H9 (cell line): Measurements from ENCODE around the gene CEP41. TPM values are rescaled to one million over a fixed set of nuclear protein-coding genes. Genes with fewer than 3 reads are reported as not detected.

ENCODE experiments used
- DNase-seq: peaks from one replicate; pipeline ENCODE4 v3.0.0-alpha.2; 2017
- H2AFZ ChIP-seq: one replicate; pipeline ENCODE4 v1.6.1; 2013; ENCODE audit warnings: mild to moderate bottlenecking, low read length, control low read depth, moderate library complexity
- H2AK5ac ChIP-seq: 2 replicates; pipeline ENCODE4 v1.6.1; 2013; ENCODE audit warnings: low read length, control low read depth, mixed read lengths; ENCODE audit not compliant: insufficient read length
- H2BK120ac ChIP-seq: one replicate; pipeline ENCODE4 v1.6.1; 2013; ENCODE audit warnings: low read depth, mild to moderate bottlenecking, low read length, control low read depth, inconsistent platforms; ENCODE audit not compliant: poor library complexity, severe bottlenecking
- H2BK12ac ChIP-seq: 2 replicates; pipeline ENCODE4 v1.6.1; 2013; ENCODE audit warnings: low read length, control low read depth, mixed read lengths, low read depth; ENCODE audit not compliant: insufficient read length
- H2BK15ac ChIP-seq: 2 replicates; pipeline ENCODE4 v1.6.1; 2013; ENCODE audit warnings: low read depth, low read length, control low read depth
- H2BK20ac ChIP-seq: one replicate; pipeline ENCODE4 v1.6.1; 2013; ENCODE audit warnings: low read depth, mild to moderate bottlenecking, low read length, control low read depth, inconsistent platforms; ENCODE audit not compliant: poor library complexity, severe bottlenecking
- H2BK5ac ChIP-seq: 2 replicates; pipeline ENCODE4 v1.6.1; 2013; ENCODE audit warnings: low read length, control low read depth, mixed read lengths; ENCODE audit not compliant: insufficient read length
- H3K14ac ChIP-seq: 2 replicates; pipeline ENCODE4 v1.6.1; 2013; ENCODE audit warnings: low read length, control low read depth; ENCODE audit not compliant: insufficient read depth
- H3K18ac ChIP-seq: 2 replicates; pipeline ENCODE4 v1.6.1; 2013; ENCODE audit warnings: low read depth, mild to moderate bottlenecking, mixed read lengths, low read length, control low read depth; ENCODE audit not compliant: insufficient read length
- H3K23ac ChIP-seq: 2 replicates; pipeline ENCODE4 v1.6.1; 2013; ENCODE audit warnings: low read length, control low read depth, mixed read lengths, low read depth; ENCODE audit not compliant: insufficient read length
- H3K23me2 ChIP-seq: 2 replicates; pipeline ENCODE4 v1.6.1; 2013; ENCODE audit warnings: low read depth, mild to moderate bottlenecking, mixed read lengths, low read length, control low read depth; ENCODE audit not compliant: insufficient read length, poor library complexity, severe bottlenecking
- H3K27ac ChIP-seq: 2 replicates; pipeline ENCODE4 v1.5.1; 2013; ENCODE audit warnings: low read length, control low read depth, mixed read lengths, low read depth; ENCODE audit not compliant: insufficient read length
- H3K27me3 ChIP-seq: 2 replicates; pipeline ENCODE4 v1.6.1; 2013; ENCODE audit warnings: low read length, control low read depth, inconsistent platforms; ENCODE audit not compliant: insufficient read depth
- H3K4ac ChIP-seq: 2 replicates; pipeline ENCODE4 v1.6.1; 2013; ENCODE audit warnings: low read depth, mild to moderate bottlenecking, control low read depth, inconsistent platforms, low read length, moderate library complexity
- H3K4me1 ChIP-seq: 2 replicates; pipeline ENCODE4 v1.6.1; 2013; ENCODE audit warnings: low read length, control low read depth, inconsistent platforms; ENCODE audit not compliant: insufficient read depth
- H3K4me2 ChIP-seq: 2 replicates; pipeline ENCODE4 v1.6.1; 2013; ENCODE audit warnings: low read length, control low read depth, mixed read lengths; ENCODE audit not compliant: insufficient read length, insufficient read depth
- H3K56ac ChIP-seq: 2 replicates; pipeline ENCODE4 v1.6.1; 2013; ENCODE audit warnings: low read depth, mild to moderate bottlenecking, mixed read lengths, low read length, control low read depth; ENCODE audit not compliant: insufficient read length
- H3K79me1 ChIP-seq: 2 replicates; pipeline ENCODE4 v1.6.1; 2013; ENCODE audit warnings: low read depth, mild to moderate bottlenecking, moderate library complexity, low read length, control low read depth, inconsistent platforms; ENCODE audit not compliant: insufficient read depth, poor library complexity, severe bottlenecking
- H3K79me2 ChIP-seq: 2 replicates; pipeline ENCODE4 v1.6.1; 2013; ENCODE audit warnings: low read length, control low read depth, inconsistent platforms; ENCODE audit not compliant: insufficient read depth
- H3K9ac ChIP-seq: 2 replicates; pipeline ENCODE4 v1.6.1; 2013; ENCODE audit warnings: low read length, control low read depth, mixed read lengths; ENCODE audit not compliant: insufficient read length; ENCODE audit errors: extremely low read depth
- H3K9me3 ChIP-seq: one replicate; pipeline ENCODE4 v1.6.1; 2013; ENCODE audit warnings: low read depth, low read length, inconsistent platforms; ENCODE audit not compliant: control insufficient read depth
- H3T11ph ChIP-seq: one replicate; pipeline ENCODE4 v1.6.1; 2013; ENCODE audit warnings: mild to moderate bottlenecking, low read length, control low read depth, inconsistent platforms
- H4K20me1 ChIP-seq: one replicate; pipeline ENCODE4 v1.6.1; 2013; ENCODE audit not compliant: control insufficient read depth, insufficient read length, insufficient read depth
- H4K5ac ChIP-seq: 2 replicates; pipeline ENCODE4 v1.6.1; 2013; ENCODE audit warnings: low read depth, mild to moderate bottlenecking, mixed read lengths, low read length, control low read depth; ENCODE audit not compliant: insufficient read length
- H4K8ac ChIP-seq: replicated peaks from 2 replicates; pipeline ENCODE4 v1.6.1; 2013; ENCODE audit warnings: low read length, control low read depth, mixed read lengths, low read depth; ENCODE audit not compliant: insufficient read length
- H4K91ac ChIP-seq: 2 replicates; pipeline ENCODE4 v1.6.1; 2013; ENCODE audit warnings: low read depth, mild to moderate bottlenecking, moderate library complexity, mixed read lengths, low read length, control low read depth; ENCODE audit not compliant: insufficient read length
- H3K27ac Mint-ChIP-seq, 3 experiments: 2 replicates in 2 of 3; 3 replicates in 1 of 3; pipeline ENCODE4 v1.8.0; 2020 to 2021; ENCODE audit warnings: mixed read lengths in 3 of 3, mild to moderate bottlenecking in 1 of 3, moderate library complexity in 1 of 3
- H3K27me3 Mint-ChIP-seq: 2 replicates; pipeline ENCODE4 v1.8.0; 2021; ENCODE audit warnings: low read depth, mild to moderate bottlenecking, moderate library complexity, mixed read lengths
- H3K36me3 Mint-ChIP-seq, 3 experiments: 2 replicates in 2 of 3; 3 replicates in 1 of 3; pipeline ENCODE4 v1.8.0; 2020 to 2021; ENCODE audit warnings: low read depth in 3 of 3, mixed read lengths in 3 of 3; ENCODE audit not compliant: insufficient read depth in 1 of 3
- H3K4me1 Mint-ChIP-seq, 2 experiments: 2 replicates each; pipeline ENCODE4 v1.8.0; 2020; ENCODE audit warnings: mixed read lengths in 2 of 2
- H3K4me3 Mint-ChIP-seq, 2 experiments: 2 replicates in 1 of 2; 3 replicates in 1 of 2; pipeline ENCODE4 v1.8.0; 2020 to 2021; ENCODE audit warnings: mild to moderate bottlenecking in 2 of 2, mixed read lengths in 2 of 2, moderate library complexity in 1 of 2
- H3K9me3 Mint-ChIP-seq, 2 experiments: 2 replicates in 1 of 2; 3 replicates in 1 of 2; pipeline ENCODE4 v1.8.0; 2020; ENCODE audit warnings: mild to moderate bottlenecking in 2 of 2, mixed read lengths in 2 of 2, moderate library complexity in 1 of 2
- CTCF ChIP-seq: fragments of 200-600 bp; sonication (generic); conservative IDR thresholded peaks from 3 replicates; pipeline ENCODE4 v1.8.0; 2021; ENCODE audit warnings: antibody characterized with exemption, mild to moderate bottlenecking
- WGBS: extraction: QIAGEN DNeasy Blood & Tissue Kit; methylation state at CpG from one replicate; pipeline ENCODE4 v1.1.7; 2013; ENCODE audit warnings: missing lambda C conversion rate, low lambda C conversion rate, mixed read lengths; ENCODE audit not compliant: insufficient read length; ENCODE audit errors: extremely low coverage; 5-methylcytosine and 5-hydroxymethylcytosine counted together
- total RNA-seq: library from RNA; stranded (reverse); gene quantifications from 2 replicates; pipeline ENCODE4 v1.2.1, GENCODE V29; 2021

Gene CEP41
- total RNA-seq, 1 experiment from 2014 or later, result 9.7 TPM

DNA sequence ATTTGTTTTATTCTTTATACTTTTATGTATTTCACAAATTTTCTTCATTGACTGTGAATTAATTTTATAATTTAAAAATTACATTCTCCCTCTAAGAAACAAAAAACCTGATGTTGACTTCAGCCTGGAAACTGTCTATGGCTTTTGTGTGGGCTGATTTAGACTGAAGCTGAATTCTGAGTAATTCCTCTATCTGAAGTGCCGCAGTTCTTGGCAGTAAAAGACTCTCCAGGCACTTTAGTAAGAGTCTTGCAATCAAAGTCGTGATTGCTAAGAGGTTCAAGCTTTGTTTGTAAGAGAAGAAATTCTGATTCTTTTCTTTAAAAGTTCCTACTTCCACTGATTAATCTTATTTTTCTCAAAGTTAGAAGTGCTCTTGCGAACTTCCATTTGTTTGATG, 3.4 kb upstream of the CEP41 start:
- no CpG with 5 or more reads among the region's 3 CpGs for WGBS

More for the DNA sequence above, 3.4 kb upstream of the CEP41 start:
- Histone ChIP-seq H3K4ac (no peak overlapping the region), H4K20me1 (no peaks in the 10 kb centered on the region), H2BK15ac (no peak overlapping the region), H3K27ac (no peak overlapping the region), H3K27me3 (no peaks in the 10 kb centered on the region), H4K5ac (no peak overlapping the region), H2BK12ac (no peak overlapping the region), H3K4me2 (no peak overlapping the region), H2BK20ac (no peak overlapping the region), H4K8ac (no peak overlapping the region), H3T11ph (no peak overlapping the region), H2BK5ac (no peak overlapping the region), H3K23ac (no peak overlapping the region), H3K14ac (no peak overlapping the region), H3K23me2 (peaks cover 5% of the 10 kb centered on the region), H3K9me3 (no peaks in the 10 kb centered on the region), H3K4me1 (peaks cover 4% of the 10 kb centered on the region), H2BK120ac (no peak overlapping the region), H3K79me2 (no peaks in the 10 kb centered on the region), H3K9ac (no peak overlapping the region), H3K18ac (no peak overlapping the region), H4K91ac (no peak overlapping the region), H2AFZ (no peak overlapping the region), H2AK5ac (no peak overlapping the region), H3K79me1 (no peaks in the 10 kb centered on the region), H3K56ac (no peak overlapping the region)
- Mint-ChIP-seq H3K36me3 (peaks cover 5 to 10% (median 6%) of the 10 kb centered on the region in 3 experiments), H3K9me3 (peaks cover 12 to 15% of the 10 kb centered on the region in 2 experiments), H3K27ac (no peak overlapping the region), H3K4me1 (peaks cover 16 to 19% of the 10 kb centered on the region in 2 experiments), H3K27me3 (no peaks in the 10 kb centered on the region; the same call in 1 of the 2 replicates), H3K4me3 (no peak overlapping the region)
- DNase-seq, result no peak
- no peak for TF ChIP-seq CTCF
